ENCODE measurements around the gene TOPBP1. TPM values are rescaled to one million over a fixed set of nuclear protein-coding genes. Genes with fewer than 3 reads are reported as not detected.

Gene TOPBP1
- total RNA-seq, 1 experiment from 2014 or later: 51.5 TPM

DNA sequence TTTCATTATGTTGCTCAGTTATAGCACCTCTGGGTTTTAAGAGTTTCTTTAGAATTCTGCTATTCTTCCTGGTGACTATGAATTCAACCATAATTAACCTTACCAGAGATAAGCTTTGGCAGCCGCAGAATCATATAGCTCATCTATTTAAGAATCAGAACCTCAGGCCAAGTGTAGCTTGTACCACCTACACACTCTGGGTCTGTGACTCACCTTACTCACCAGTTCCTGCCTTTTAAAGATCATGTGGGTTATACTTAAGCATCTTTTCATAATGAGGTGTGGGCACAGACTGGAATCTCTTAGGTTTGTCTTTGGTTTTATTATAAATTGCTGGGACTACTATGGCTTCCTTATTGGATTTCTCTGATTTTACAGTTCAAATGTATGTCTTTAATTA, 66.4 kb downstream of the TOPBP1 start:
- peaks cover 0 to 2% (median 0%) of the 10 kb centered on the region in 3 experiments; a peak in 3 of 7 replicates for H3K36me3 Mint-ChIP-seq (ENCODE audit: insufficient read depth in 1 of 3, low read depth in 3 of 3)
- no peak overlapping the region for H4K91ac ChIP-seq (ENCODE audit: insufficient read length, low read depth, low read length)
- no peak overlapping the region for H2BK15ac ChIP-seq (ENCODE audit: low read depth, low read length)
- TF ChIP-seq, protein P1, sequence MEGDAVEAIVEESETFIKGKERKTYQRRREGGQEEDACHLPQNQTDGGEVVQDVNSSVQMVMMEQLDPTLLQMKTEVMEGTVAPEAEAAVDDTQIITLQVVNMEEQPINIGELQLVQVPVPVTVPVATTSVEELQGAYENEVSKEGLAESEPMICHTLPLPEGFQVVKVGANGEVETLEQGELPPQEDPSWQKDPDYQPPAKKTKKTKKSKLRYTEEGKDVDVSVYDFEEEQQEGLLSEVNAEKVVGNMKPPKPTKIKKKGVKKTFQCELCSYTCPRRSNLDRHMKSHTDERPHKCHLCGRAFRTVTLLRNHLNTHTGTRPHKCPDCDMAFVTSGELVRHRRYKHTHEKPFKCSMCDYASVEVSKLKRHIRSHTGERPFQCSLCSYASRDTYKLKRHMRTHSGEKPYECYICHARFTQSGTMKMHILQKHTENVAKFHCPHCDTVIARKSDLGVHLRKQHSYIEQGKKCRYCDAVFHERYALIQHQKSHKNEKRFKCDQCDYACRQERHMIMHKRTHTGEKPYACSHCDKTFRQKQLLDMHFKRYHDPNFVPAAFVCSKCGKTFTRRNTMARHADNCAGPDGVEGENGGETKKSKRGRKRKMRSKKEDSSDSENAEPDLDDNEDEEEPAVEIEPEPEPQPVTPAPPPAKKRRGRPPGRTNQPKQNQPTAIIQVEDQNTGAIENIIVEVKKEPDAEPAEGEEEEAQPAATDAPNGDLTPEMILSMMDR (conservative IDR thresholded peaks at IDR 0.05): no peak
- H3K27me3 Mint-ChIP-seq (ENCODE audit: low read depth): no peaks in the 10 kb centered on the region
- H2AK5ac ChIP-seq (ENCODE audit: insufficient read length, low read length): no peak overlapping the region
- no peak overlapping the region for H2BK20ac ChIP-seq (ENCODE audit: low read depth, low read length, poor library complexity, severe bottlenecking)
- no peak overlapping the region for H4K5ac ChIP-seq (ENCODE audit: insufficient read length, low read depth, low read length)
- no peaks in the 10 kb centered on the region for H3K23me2 ChIP-seq (ENCODE audit: insufficient read length, low read depth, low read length, poor library complexity, severe bottlenecking)
- no peak overlapping the region for H2AFZ ChIP-seq (ENCODE audit: low read length)
- H3K4me1 ChIP-seq (ENCODE audit: insufficient read depth, low read length): no peaks in the 10 kb centered on the region
- no peak overlapping the region for H3K4ac ChIP-seq (ENCODE audit: low read depth, low read length)
- H3K9me3 Mint-ChIP-seq: no peaks in the 10 kb centered on the region
- H3K18ac ChIP-seq (ENCODE audit: insufficient read length, low read depth, low read length): no peak overlapping the region
- no peaks in the 10 kb centered on the region for H3K79me2 ChIP-seq (ENCODE audit: insufficient read depth, low read length)
- no peaks in the 10 kb centered on the region for H4K20me1 ChIP-seq (ENCODE audit: control insufficient read depth, insufficient read depth, insufficient read length)
- no peak overlapping the region for H3K27ac Mint-ChIP-seq
- no peak overlapping the region for H3K9ac ChIP-seq (ENCODE audit: extremely low read depth, insufficient read length, low read length)
- H3K27me3 ChIP-seq (ENCODE audit: insufficient read depth, low read length): no peaks in the 10 kb centered on the region
- no peaks in the 10 kb centered on the region for H3K79me1 ChIP-seq (ENCODE audit: insufficient read depth, low read depth, low read length, poor library complexity, severe bottlenecking)
- H3K4me1 Mint-ChIP-seq: peaks cover 2 to 8% of the 10 kb centered on the region in 2 experiments; a peak in 2 of 4 replicates
- no peaks in the 10 kb centered on the region for H3K9me3 ChIP-seq (ENCODE audit: control insufficient read depth, low read depth, low read length)
- H3K23ac ChIP-seq (ENCODE audit: insufficient read length, low read depth, low read length): no peak overlapping the region
- no peak for DNase-seq
- H3K27ac ChIP-seq (ENCODE audit: insufficient read length, low read depth, low read length): no peak overlapping the region
- no peak overlapping the region for H2BK12ac ChIP-seq (ENCODE audit: insufficient read length, low read depth, low read length)
- no peak overlapping the region for H2BK120ac ChIP-seq (ENCODE audit: low read depth, low read length, poor library complexity, severe bottlenecking)
- H2BK5ac ChIP-seq (ENCODE audit: insufficient read length, low read length): no peak overlapping the region
- H4K8ac ChIP-seq (replicated peaks; ENCODE audit: insufficient read length, low read depth, low read length): no peak overlapping the region
- no peak overlapping the region for H3K14ac ChIP-seq (ENCODE audit: insufficient read depth, low read length)
- WGBS (ENCODE audit: extremely low coverage, insufficient read length, low lambda C conversion rate): no CpG with 5 or more reads among the region's 1 CpG
- no peak overlapping the region for H3K56ac ChIP-seq (ENCODE audit: insufficient read length, low read depth, low read length)
- no peak overlapping the region for H3K4me3 Mint-ChIP-seq
- H3T11ph ChIP-seq (ENCODE audit: low read length): no peak overlapping the region
- H3K4me2 ChIP-seq (ENCODE audit: insufficient read depth, insufficient read length, low read length): no peak overlapping the region

Measured in H9 (cell line).